ENCODE measurements around the gene INHBE.
"Not testable (repeated sequence)": the region's sequence is repeated elsewhere in the genome, so short reads cannot be mapped to it uniquely, and the experiment has no call there.

The INHBE gene

DNA sequence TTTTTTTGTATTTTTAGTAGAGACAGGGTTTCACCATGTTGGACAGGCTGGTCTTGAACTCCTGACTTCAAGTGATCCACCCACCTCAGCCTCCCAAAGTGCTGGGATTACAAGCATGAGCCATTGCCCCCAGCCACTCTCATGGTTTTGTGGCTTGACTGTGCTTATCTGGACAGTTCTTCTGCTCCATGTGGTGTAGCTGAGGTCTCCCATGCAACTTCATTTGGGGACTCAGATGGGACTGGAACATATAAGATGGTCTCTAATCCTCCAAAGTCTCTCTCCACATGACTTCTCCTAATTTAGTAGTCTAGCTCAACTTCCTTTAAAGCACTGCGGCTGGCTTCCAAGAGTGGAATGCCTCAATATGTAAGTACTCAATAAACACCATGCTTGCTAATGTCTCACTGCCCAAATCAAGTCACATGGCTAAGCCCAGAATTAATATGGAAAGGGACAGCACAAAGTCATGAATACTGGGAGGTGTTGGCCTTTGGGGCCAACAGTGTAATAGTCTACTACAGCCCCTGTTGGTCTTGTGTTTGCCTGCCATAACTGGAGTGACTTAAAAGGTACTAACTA is 13.2 kb upstream of the INHBE start:
- DNase-seq, result no peak

DNA sequence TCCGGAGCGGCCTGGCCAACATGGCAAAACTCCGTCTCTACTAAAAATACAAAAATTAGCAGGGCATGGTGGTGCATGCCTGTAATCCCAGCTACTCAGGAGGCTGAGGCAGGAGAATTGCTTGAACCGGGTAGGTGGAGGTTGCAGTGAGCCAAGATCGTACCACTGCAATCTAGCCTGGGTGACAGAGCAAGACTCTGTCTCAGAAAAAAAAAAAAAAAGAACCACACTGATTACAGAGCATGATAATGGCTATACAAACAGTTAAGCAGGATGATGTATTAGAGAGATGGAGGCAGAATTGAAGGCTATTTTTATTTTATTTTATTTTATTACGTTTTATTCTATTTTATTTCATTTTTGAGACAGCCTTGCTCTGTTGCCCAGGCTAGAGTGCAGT is 10.8 kb upstream of the INHBE start:
- DNase-seq, result not testable (repeated sequence)

DNA sequence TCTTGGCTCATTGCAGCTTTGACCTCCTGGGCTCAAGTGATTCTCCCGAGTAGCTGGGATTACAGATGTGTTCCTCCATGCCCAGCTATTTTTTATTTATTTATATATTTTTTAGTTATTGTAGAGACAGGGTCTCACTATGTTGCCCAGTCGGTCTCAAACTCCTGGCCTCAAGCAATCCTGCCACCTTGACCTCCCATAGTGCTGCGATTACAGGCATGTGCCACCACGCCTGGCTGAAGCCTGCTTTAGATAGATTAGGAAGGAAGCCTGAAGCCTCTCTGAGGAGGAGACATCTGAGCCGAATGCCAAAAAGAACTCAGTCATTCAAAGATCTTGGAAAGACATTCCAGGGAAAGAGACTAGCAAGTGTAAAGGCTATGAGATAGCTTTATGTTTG is 10.4 kb upstream of the INHBE start:
- no peak for DNase-seq

DNA sequence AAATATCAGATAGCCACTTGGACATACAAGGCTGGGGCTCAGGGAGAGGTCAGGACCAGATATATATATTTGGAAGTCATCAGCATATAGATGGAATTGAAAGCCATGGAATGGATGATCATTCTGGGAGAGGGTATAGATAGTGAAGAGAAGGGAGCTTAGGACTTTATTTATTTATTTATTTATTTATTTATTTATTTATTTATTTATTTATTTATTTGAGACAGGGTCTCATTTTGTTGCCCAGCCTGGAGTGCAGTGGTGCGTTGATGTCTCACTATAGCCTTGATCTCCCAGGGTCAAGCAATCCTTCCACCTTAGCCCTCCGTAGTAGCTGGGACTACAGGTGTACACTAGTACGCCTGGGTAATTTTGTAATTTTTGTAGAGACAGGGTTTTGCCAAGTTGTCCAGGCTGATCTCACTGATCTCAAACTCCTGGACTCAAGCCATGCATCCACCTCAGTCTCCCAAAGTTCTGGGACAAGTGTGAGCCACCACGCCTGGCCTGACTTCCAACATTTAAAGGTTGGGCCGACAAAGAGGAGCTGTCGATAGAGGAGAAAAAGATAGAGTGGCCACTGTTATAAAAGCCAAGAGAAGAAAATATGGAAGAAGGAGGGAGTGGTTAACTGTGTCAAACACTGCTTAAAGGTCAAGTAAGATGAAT is 8.7 kb upstream of the INHBE start:
- no peak for DNase-seq

DNA sequence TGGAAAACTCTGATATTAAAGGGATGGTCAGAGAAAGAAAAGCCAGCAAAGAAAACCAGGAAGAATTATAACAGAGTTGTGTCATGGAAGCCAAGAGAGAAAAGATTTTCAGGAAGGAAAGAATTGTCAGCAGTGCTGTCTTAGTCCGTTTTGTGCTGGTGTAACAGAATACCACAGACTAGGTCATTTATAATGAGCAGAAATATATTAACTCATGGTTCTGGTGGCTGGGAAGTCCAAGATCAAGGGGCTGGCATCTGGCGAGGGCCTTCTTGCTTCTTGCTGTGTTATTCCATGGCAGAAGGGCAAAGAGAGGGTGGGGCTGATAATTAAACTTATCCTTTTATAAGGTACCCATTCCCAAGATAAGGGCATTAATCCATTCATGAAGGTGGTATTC is 6.4 kb upstream of the INHBE start:
- no peak for DNase-seq

DNA sequence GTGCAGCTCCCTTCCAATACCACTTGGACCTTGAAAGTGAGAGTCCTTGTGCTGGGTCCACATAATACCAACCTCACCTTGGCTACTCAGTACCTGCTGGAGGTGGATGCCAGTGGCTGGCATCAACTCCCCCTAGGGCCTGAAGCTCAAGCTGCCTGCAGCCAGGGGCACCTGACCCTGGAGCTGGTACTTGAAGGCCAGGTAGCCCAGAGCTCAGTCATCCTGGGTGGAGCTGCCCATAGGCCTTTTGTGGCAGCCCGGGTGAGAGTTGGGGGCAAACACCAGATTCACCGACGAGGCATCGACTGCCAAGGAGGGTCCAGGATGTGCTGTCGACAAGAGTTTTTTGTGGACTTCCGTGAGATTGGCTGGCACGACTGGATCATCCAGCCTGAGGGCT is 5.7 kb upstream of the INHBE start:
- no peak for DNase-seq

DNA sequence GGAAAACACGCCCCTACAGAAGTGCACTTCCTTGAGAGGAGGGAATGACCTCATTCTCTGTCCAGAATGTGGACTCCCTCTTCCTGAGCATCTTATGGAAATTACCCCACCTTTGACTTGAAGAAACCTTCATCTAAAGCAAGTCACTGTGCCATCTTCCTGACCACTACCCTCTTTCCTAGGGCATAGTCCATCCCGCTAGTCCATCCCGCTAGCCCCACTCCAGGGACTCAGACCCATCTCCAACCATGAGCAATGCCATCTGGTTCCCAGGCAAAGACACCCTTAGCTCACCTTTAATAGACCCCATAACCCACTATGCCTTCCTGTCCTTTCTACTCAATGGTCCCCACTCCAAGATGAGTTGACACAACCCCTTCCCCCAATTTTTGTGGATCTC is 5.0 kb upstream of the INHBE start:
- DNase-seq, result no peak

DNA sequence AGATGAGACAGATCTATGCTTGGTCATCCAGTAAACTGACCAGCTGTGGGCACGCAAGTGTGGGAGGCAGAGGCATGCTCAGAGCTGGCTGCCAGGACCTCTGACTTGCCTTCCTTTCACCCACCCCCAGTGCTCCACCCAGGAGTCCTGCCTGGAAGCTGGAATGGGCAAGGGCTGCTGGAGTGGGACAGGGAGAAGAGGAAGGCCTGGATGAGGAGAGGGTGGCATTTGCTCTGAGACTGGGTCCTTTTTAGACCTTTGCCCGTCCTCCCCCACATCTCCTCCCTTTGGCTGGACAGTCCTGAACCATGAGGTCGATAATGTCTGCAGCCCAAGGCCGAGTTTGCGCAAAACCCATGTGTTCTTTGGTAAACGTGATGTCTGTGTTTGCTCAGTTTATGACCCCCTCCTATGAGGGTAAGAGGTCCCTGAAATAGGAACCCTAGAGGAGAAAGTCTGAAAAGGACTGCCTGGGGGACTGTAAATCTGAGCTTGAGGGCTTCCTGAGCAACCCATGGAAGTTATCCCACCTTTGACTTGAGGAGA is 3.8 kb upstream of the INHBE start:
- DNase-seq, result no peak

DNA sequence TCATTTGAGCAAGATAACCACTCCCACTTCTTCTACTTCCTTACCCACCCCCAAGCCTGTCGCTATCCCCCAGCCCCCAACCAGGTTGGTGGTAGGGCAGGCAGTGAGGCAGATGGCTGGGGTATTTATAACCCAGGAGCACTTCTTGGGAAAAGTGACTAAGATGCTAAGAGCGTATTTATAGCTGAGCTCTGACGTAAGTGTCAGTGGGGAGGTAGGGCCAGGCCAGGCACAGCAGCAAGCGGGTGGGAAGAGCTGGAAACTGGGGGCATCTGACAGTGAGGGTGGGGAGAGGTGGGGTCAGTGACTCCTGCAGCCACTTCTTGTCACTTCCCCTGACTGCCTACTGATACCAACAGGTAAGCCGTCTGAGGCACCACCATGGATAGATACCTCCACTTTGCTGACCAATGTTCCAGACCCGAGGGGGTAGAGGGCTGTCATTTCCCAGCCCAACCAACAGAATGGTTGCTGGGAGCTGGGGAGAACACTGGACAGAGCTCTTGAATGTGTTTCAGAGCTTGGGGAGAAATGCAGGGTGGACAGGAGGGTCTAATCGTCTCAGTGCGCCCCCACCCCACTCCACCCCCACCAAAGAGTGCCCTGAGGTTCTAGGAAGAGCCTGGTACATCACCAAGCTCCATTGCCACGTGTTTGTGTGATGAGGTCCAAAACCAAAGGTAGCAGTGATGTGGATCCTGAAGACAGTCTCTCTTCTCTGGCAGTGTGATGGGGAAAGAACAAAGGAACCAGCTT is 2.7 kb upstream of the INHBE start:
- DNase-seq, result no peak

DNA sequence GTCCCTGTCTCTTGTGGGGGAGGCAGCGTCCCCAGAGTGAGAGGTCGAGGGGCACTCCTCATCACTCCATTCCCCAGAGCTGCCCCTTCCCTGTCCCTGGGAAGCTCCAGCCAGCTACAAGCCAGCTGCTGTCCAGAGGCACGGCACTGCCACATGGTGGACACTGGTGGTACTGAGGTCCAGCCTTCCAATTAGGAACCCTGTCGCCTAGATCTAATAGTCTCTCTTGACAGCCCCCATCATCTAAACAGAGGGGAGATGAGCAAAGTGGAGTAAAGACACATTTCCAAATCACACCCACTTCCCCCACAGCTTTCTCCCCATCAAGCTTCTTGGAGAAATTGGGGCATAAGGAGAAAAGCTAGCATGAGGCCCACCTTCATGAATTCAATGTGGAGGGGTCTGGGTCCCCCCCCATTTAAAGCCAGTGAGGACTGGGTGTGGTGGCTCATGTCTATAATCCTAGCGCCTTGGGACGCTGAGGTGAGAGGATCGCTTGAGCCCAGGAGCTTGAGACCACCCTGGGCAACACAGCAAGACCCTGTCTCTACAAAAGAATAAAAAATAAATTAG is 2.1 kb upstream of the INHBE start:
- DNase-seq, result peak; percentile 61

DNA sequence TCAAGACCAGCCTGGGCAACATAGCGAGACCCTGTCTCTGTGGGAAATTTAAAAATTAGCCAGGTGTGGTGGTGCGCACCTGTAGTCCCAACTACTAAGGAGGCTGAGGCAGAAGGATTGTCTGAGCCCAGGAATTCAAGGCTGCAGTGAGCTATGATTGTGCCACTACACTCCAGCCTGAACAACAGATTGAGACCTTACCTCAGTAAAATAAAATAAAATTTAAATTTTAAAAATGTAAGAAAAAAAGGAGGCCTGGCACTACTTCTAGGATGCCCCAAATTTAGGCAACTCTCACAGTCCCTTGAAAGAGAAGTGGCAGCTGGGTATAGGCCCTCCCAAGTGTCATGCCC is 918 bp upstream of the INHBE start:
- DNase-seq, result no peak

DNA sequence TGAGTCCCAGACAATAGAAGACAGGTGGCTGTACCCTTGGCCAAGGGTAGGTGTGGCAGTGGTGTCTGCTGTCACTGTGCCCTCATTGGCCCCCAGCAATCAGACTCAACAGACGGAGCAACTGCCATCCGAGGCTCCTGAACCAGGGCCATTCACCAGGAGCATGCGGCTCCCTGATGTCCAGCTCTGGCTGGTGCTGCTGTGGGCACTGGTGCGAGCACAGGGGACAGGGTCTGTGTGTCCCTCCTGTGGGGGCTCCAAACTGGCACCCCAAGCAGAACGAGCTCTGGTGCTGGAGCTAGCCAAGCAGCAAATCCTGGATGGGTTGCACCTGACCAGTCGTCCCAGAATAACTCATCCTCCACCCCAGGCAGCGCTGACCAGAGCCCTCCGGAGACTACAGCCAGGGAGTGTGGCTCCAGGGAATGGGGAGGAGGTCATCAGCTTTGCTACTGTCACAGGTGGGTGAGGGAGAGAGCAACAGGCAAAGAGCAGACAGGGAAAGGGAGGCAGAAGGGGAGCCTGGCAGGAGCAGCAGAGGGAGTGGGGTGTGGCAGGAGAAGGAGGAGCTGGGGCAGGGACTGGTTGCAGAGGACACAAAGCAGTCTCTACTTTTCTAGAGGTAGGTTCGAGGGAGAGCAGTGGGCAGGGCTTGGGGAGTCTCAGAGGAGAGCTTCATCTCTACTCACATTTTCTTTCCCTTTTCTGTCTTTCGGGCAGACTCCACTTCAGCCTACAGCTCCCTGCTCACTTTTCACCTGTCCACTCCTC is 452 bp downstream of the INHBE start:
- no peak for DNase-seq

DNA sequence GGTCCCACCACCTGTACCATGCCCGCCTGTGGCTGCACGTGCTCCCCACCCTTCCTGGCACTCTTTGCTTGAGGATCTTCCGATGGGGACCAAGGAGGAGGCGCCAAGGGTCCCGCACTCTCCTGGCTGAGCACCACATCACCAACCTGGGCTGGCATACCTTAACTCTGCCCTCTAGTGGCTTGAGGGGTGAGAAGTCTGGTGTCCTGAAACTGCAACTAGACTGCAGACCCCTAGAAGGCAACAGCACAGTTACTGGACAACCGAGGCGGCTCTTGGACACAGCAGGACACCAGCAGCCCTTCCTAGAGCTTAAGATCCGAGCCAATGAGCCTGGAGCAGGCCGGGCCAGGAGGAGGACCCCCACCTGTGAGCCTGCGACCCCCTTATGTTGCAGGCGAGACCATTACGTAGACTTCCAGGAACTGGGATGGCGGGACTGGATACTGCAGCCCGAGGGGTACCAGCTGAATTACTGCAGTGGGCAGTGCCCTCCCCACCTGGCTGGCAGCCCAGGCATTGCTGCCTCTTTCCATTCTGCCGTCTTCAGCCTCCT is 1.1 kb downstream of the INHBE start:
- peak; percentile 38 for DNase-seq

DNA sequence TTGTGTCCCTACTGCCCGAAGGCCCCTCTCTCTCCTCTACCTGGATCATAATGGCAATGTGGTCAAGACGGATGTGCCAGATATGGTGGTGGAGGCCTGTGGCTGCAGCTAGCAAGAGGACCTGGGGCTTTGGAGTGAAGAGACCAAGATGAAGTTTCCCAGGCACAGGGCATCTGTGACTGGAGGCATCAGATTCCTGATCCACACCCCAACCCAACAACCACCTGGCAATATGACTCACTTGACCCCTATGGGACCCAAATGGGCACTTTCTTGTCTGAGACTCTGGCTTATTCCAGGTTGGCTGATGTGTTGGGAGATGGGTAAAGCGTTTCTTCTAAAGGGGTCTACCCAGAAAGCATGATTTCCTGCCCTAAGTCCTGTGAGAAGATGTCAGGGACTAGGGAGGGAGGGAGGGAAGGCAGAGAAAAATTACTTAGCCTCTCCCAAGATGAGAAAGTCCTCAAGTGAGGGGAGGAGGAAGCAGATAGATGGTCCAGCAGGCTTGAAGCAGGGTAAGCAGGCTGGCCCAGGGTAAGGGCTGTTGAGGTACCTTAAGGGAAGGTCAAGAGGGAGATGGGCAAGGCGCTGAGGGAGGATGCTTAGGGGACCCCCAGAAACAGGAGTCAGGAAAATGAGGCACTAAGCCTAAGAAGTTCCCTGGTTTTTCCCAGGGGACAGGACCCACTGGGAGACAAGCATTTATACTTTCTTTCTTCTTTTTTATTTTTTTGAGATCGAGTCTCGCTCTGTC is 1.8 kb downstream of the INHBE start:
- DNase-seq, result no peak

DNA sequence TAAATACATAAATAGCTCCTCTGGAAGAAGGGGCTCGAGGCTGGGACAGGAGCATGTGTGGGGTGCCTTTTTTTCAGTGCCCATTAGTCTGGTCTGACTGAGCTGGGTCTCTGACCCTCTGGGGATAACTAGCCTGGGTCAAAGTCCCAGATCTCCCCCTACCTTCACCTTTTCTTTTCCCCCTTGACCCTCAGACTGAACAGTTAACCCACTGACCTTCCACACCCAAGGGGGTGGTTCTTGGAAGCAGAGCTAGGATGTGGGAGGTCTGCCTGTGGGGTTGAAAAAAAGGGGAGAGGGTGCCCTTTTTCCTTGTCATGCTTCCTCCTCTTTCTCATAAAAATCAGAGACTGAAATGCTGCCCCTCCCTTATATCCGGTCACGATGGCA is 3.6 kb downstream of the INHBE start:
- DNase-seq, result no peak

DNA sequence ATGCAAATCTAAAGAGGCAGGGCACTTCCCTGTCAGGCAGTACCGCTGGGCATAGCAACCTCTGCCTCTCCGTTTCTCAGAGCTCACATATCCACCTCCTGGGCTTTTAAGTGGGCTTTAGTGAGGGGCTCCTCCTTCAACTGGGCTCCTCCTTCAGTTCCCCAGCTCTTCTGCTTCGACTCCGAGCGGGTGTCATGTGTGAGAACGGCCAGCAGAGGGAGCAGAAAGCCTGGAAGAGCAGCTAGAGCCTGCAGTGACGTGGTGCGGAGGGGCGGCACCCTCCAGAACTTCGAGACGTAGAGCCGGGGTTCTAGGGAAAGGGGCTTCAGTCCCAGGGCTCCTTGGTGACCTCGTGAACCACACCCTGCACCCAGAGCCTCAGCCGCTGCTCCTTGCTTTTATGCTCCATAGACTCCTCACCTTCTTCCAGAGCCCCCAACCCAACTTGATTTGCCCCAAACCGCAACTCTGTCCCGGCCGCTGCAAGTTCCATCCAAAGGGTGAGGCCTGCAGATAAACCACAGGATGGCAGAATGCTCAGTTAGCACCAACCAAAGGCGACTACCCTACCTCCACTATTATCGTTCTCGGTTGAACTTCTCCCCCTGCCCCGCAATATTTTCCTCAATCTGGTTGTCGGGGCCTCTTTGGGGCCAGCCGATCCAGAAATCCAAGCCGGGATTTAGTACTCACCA is 4.1 kb downstream of the INHBE start:
- DNase-seq, result peak; percentile 95

DNA sequence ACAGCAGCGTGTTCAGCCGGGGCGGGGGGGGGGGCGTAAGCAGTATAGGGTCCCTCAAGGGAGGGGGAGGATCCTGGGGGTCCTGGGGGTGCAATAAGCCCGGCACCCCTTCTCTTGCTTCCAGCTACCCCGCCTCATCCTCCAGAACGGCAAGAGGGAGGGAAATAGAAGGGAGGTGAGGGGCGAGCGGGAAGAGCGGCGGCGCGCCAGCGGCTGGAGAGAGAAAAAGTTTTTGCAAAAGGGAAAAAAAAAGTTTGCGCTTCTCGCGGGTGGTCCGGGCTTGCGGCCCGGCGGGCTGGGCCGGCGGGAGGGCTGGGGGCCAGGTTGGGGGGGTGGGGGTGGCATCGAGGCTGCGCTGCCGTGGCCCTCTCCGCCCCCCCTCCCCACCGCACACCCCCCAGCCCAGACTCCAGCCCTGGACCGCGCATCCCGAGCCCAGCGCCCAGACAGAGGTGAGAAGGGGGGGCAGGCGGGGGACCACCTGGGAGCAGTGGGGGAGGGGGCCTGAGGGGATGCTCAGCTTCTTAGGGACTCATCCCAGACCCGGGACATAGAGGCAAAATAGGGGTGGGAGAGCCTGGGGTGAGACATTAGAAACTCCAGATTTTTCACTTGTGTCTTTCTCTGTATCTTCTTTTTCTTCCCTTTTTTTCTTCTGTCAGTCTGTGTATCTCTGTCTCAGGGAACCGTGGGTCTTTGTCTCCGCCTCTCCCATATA is 4.8 kb downstream of the INHBE start, which contains the start of gene GLI1:
TSS of gene GLI1 (plus strand) at position 36 of the 718 bp plus-strand sequence. CDS start 3,907 bp downstream, outside the sequence.
- DNase-seq, result no peak

DNA sequence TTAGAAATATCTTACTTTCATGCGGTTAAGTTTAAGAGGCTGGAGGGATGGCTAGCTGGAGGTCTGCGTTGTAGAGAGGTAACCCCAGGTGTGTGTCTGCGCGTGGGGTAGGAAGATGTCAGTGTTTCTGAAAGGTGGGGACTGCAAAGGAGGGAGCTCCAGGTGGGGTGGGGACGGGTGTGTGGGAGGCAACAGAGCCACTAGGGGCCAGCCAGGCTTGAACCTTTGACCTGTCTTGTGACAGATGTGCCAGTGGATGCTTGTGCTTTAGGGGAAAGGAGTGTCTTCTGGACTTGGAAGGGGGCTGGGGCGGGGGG is 5.3 kb downstream of the INHBE start:
- no peak for DNase-seq

DNA sequence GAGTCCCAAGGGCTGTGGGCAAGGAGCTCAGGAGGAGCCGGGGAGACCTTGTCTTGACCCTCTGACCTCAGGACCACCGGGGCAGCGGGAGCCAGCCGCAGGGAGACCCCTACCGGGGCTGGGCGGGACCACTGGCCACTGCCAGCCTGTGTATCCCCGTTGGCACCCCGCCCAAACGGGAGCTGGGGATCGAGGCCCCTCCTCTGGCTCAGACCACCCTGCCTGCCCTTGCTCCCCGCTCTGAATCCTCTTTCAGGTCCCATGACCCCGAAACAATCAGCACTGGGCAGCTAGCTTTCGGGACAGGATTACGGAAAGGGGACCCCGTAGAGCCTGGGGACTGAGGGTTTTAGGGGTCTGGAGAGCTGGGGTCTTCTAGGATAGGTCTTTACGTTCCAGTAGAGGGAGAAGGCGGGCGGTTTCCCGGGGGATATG is 5.8 kb downstream of the INHBE start:
- no peak for DNase-seq

DNA sequence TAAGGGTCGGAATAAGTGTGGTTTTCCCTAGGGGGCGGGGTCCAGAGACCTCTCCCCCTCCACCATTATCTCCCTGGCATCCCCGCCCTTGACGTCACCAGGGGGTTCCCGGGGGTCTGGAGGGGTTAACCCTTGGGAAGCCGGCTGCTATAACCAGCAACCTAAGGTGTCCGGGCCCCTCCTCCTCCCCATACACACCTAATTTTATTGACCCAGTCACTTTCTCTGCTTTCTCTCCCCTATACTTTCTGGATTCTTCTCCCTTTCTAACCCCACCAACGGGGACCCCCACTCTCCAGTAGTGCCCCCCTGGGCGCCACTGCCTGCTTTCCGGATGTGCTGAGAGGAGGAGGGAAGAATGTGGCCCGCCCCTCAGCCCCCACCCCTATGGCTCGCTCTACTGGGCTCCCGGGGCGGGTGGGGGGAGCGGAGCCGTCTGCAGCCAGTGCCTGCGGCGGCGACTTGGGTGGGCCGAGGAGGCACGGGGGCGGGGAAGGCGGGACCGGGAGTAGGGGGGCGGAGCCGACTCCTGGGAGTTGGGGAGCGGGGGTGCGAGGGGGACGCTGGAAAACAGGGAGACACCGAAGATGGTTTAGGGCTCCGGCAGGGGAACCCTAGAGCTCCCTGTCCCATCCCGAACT is 6.3 kb downstream of the INHBE start:
- DNase-seq, result peak; percentile 28

All from activated naive CD4-positive, alpha-beta T cell treated with Interleukin-2 at 50 U/mL for 16 hours (primary cell).